Measurements from ENCODE around the gene FKBP2. TPM values are rescaled to one million over a fixed set of nuclear protein-coding genes. Genes with fewer than 3 reads are reported as not detected.

Gene FKBP2
- total and polyA plus RNA-seq, 4 donors, result 60.8 to 241 (median 124) TPM

DNA sequence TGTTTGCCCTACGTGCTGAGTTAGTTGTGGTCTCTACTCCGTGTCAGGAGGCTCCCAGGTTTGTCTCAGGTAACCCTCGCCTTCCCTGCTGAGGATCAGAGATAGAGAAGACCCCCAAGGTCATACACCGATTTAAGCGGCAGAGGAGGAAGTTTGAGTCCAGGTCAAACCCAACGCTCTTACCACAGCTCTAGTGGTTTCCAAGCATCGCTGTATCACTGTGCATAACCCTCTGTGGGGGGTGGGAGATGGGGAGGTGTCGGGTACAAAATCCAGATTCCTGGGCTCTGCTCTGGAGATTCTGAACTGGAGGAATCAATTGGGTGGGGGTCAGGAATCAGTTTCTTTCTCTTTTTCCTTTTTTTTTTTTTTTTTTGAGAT is 9.9 kb upstream of the FKBP2 start:
- WGBS, result 7% methylated on average over 8 of the region's 8 CpGs
- no peaks in the 10 kb centered on the region for H3K36me3 ChIP-seq (ENCODE audit: control insufficient read depth in 4 of 4, insufficient read depth in 3 of 4, low read depth in 1 of 4, low read length in 3 of 4)
- no peak for DNase-seq (ENCODE audit: low spot score)
- H3K27me3 ChIP-seq (ENCODE audit: control insufficient read depth in 4 of 4, insufficient read depth in 4 of 4, low read length in 3 of 4), result no peaks in the 10 kb centered on the region
- peaks cover 16 to 52% (median 33%) of the 10 kb centered on the region in 4 donors for H3K4me1 ChIP-seq (ENCODE audit: control insufficient read depth in 4 of 4, insufficient read depth in 4 of 4, low read length in 3 of 4)
- H3K9me3 ChIP-seq (ENCODE audit: control insufficient read depth in 4 of 4, low read length in 3 of 4), result no peaks in the 10 kb centered on the region
- H3K9ac ChIP-seq (ENCODE audit: low read depth in 1 of 2, low read length in 2 of 2), result peak overlapping the region in 1 of 2 donors; percentile 52
- TF ChIP-seq TAF1 (conservative IDR thresholded peaks at IDR 0.05) (no peak), GABPA (IDR thresholded peaks at IDR 0.05 in 1 of 2, conservative IDR thresholded peaks at IDR 0.05 in 1 of 2) (no peak), NR2F2 (IDR thresholded peaks at IDR 0.05) (no peak), EGR1 (IDR thresholded peaks at IDR 0.05; ENCODE audit: low read depth in 2 of 2) (no peak)
- TF ChIP-seq, protein P1, sequence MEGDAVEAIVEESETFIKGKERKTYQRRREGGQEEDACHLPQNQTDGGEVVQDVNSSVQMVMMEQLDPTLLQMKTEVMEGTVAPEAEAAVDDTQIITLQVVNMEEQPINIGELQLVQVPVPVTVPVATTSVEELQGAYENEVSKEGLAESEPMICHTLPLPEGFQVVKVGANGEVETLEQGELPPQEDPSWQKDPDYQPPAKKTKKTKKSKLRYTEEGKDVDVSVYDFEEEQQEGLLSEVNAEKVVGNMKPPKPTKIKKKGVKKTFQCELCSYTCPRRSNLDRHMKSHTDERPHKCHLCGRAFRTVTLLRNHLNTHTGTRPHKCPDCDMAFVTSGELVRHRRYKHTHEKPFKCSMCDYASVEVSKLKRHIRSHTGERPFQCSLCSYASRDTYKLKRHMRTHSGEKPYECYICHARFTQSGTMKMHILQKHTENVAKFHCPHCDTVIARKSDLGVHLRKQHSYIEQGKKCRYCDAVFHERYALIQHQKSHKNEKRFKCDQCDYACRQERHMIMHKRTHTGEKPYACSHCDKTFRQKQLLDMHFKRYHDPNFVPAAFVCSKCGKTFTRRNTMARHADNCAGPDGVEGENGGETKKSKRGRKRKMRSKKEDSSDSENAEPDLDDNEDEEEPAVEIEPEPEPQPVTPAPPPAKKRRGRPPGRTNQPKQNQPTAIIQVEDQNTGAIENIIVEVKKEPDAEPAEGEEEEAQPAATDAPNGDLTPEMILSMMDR (IDR thresholded peaks at IDR 0.05; ENCODE audit: low read depth, low read length, missing input control), result no peak
- TF ChIP-seq, protein P2, sequence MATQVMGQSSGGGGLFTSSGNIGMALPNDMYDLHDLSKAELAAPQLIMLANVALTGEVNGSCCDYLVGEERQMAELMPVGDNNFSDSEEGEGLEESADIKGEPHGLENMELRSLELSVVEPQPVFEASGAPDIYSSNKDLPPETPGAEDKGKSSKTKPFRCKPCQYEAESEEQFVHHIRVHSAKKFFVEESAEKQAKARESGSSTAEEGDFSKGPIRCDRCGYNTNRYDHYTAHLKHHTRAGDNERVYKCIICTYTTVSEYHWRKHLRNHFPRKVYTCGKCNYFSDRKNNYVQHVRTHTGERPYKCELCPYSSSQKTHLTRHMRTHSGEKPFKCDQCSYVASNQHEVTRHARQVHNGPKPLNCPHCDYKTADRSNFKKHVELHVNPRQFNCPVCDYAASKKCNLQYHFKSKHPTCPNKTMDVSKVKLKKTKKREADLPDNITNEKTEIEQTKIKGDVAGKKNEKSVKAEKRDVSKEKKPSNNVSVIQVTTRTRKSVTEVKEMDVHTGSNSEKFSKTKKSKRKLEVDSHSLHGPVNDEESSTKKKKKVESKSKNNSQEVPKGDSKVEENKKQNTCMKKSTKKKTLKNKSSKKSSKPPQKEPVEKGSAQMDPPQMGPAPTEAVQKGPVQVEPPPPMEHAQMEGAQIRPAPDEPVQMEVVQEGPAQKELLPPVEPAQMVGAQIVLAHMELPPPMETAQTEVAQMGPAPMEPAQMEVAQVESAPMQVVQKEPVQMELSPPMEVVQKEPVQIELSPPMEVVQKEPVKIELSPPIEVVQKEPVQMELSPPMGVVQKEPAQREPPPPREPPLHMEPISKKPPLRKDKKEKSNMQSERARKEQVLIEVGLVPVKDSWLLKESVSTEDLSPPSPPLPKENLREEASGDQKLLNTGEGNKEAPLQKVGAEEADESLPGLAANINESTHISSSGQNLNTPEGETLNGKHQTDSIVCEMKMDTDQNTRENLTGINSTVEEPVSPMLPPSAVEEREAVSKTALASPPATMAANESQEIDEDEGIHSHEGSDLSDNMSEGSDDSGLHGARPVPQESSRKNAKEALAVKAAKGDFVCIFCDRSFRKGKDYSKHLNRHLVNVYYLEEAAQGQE (IDR thresholded peaks at IDR 0.05), result no peak
- H3K27ac ChIP-seq (ENCODE audit: low read depth in 1 of 2, low read length in 2 of 2), result peak overlapping the region; percentile 88 to 92
- peak overlapping the region; percentile 36 to 79 (median 67) for H3K4me3 ChIP-seq (ENCODE audit: low read depth in 1 of 3, low read length in 3 of 3)

DNA sequence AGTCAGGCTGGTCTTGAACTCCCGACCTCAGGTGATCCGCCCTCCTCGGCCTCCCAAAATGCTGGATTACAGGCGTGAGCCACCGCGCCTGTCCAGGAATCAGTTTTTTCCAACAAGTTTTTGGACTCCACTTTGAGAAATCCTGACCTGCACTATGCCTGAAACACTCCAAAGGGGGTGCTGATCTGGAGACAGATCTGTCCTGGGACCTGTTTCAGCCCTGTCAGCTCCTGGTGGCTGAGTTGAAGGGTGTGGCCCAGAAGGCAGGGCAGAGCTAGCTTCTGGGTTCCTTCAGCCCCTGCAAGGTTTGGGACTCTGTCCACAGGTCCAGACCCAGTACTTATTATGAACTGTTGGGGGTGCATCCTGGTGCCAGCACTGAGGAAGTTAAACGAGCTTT is 9.3 kb upstream of the FKBP2 start:
- no peak for DNase-seq (ENCODE audit: low spot score)
- H3K27ac ChIP-seq (ENCODE audit: low read depth in 1 of 2, low read length in 2 of 2), result no peak overlapping the region
- no peak overlapping the region for H3K4me3 ChIP-seq (ENCODE audit: low read depth in 1 of 3, low read length in 3 of 3)
- H3K36me3 ChIP-seq (ENCODE audit: control insufficient read depth in 4 of 4, insufficient read depth in 3 of 4, low read depth in 1 of 4, low read length in 3 of 4), result no peaks in the 10 kb centered on the region
- H3K9ac ChIP-seq (ENCODE audit: low read depth in 1 of 2, low read length in 2 of 2), result no peak overlapping the region
- no peak for TF ChIP-seq EGR1 (IDR thresholded peaks at IDR 0.05; ENCODE audit: low read depth in 2 of 2)
- TF ChIP-seq, protein P1 (IDR thresholded peaks at IDR 0.05; ENCODE audit: low read depth, low read length, missing input control), result no peak
- TF ChIP-seq JUND (IDR thresholded peaks at IDR 0.05), result no peak
- TF ChIP-seq HNF4G (IDR thresholded peaks at IDR 0.05), result no peak
- TF ChIP-seq HNF4A (conservative IDR thresholded peaks at IDR 0.05), result no peak
- TF ChIP-seq, protein P3, sequence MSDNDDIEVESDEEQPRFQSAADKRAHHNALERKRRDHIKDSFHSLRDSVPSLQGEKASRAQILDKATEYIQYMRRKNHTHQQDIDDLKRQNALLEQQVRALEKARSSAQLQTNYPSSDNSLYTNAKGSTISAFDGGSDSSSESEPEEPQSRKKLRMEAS (IDR thresholded peaks at IDR 0.05), result no peak
- TF ChIP-seq YY1 (IDR thresholded peaks at IDR 0.05), result no peak
- H3K9me3 ChIP-seq (ENCODE audit: control insufficient read depth in 4 of 4, low read length in 3 of 4), result no peaks in the 10 kb centered on the region
- H3K4me1 ChIP-seq (ENCODE audit: control insufficient read depth in 4 of 4, insufficient read depth in 4 of 4, low read length in 3 of 4), result peaks cover 15 to 50% (median 32%) of the 10 kb centered on the region in 4 donors
- WGBS, result 90% methylated on average over 7 of the region's 7 CpGs
- no peaks in the 10 kb centered on the region for H3K27me3 ChIP-seq (ENCODE audit: control insufficient read depth in 4 of 4, insufficient read depth in 4 of 4, low read length in 3 of 4)

All from liver (tissue), 9 donors.